Stomach (tissue), 4 donors: ENCODE measurements around the gene RBM18.

Experiments
- CTCF ChIP-seq, 7 experiments: fragments of 450-650 bp in 4 of 7; fragments of 200-600 bp in 3 of 7; sonication (generic) in 3 of 7; IDR thresholded peaks; one replicate each; pipeline ENCODE4 v1.5.1; 2016 to 2019; ENCODE audit warnings: antibody characterized with exemption in 7 of 7, control low read depth in 2 of 7, mild to moderate bottlenecking in 1 of 7
- EP300 ChIP-seq: sonication (generic); formaldehyde crosslinking; IDR thresholded peaks from one replicate; pipeline ENCODE4 v1.6.1; 2017; ENCODE audit warnings: antibody characterized with exemption
- POLR2A ChIP-seq, 4 donors: fragments of 450-650 bp; IDR thresholded peaks; one replicate each; pipeline ENCODE4 v1.6.1; 2016; ENCODE audit warnings: antibody characterized with exemption in 4 of 4, control low read depth in 2 of 4, mild to moderate bottlenecking in 1 of 4, moderate library complexity in 1 of 4
- POLR2AphosphoS5 ChIP-seq, 3 donors: sonication (generic); formaldehyde crosslinking; IDR thresholded peaks; one replicate each; pipeline ENCODE4 v1.6.1; 2016; ENCODE audit warnings: antibody characterized with exemption in 3 of 3

DNA sequence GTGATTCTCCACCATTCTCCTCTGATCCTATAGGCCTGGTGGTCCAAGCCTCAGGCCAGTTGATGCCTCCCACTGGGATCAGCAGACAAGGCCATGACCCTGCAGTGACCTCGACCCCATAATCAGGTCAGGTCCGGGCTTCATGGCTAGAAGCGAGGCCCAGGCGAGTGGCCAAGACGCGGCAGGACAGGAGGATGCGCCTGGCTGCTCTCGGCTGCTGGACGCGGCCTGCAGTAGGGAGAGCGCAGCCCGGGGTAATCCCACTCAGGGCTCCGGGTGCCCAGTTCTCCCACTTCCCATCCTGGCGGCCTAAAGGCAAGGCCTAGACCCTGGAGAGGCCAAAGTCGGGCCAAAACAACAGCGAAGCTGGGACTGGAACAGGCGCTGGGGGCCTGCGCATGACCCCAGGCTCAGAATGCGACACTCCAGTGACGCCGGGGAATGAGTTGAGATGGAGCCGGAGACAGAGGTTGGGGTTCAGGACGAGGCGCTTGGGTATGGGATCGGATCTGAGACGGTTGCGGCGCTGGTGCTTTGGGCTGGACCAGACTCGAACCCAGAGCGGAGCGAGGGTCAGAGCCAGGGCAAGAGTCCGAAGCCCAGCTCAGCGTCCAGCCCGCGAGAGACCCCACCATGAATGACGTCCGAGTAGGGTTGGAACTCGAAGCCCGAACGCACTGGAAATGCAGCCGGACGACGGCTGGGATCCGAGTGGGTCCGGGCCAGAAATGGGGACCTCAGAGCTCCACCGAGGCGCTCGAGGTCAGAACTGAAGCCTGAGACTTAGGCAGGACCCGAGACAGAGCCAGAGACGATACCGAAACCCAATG, 39.1 kb downstream of the RBM18 start:
- TF ChIP-seq CTCF (IDR thresholded peaks at IDR 0.05) (no peak), EP300 (no peak), POLR2AphosphoS5 (IDR thresholded peaks at IDR 0.05) (no peak), POLR2A (IDR thresholded peaks at IDR 0.05) (no peak)
